ENCODE results near the gene SLC17A7. TPM values are rescaled to one million over a fixed set of nuclear protein-coding genes. Genes with fewer than 3 reads are reported as not detected.

The SLC17A7 gene
- total and polyA plus RNA-seq, 9 of the 15 experiments (the other 6 are each of a cell fraction or from before 2014, with no cell fraction given) = 1.1 to 15.7 (median 2.4) TPM

DNA sequence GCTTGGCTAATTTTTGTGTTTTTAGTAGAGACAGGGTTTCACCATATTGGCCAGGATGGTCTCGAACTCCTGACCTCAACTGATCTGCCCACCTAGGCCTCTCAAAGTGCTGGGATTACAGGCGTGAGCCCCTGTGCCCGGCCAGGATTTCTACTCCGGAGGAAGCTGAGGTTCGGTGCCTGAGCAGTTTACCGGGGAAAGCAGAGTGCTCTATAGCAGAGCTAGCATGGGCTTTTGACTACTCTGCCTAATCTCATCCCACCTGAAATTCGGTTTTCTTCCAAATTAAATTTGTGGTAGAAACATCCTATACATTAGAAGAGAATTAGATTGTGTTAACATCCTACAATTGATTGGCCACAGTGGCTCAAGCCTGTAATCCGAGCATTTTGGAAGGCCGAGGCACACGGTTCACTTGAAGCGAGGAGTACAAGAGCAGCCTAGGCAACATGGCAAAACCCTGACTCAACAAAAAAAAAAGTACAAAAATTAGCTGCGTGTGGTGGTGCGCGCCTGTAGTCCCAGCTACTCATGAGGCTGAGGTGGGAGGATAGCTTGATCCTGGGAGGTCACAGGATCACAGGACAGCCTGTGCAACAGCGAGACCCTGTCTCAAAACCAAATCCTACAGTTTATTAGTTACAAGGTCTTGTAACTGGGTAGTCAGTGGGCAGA, 47.7 kb upstream of the SLC17A7 start (continued):
- TF ChIP-seq ZNF384 (IDR thresholded peaks at IDR 0.05; ENCODE audit: low read depth, low read length) (no peak), XRCC4 (IDR thresholded peaks at IDR 0.05; ENCODE audit: extremely low read depth, insufficient read depth, insufficient read length) (no peak), ZBTB17 (CRISPR knock-in tag; IDR thresholded peaks at IDR 0.05) (no peak), CHCHD3 (CRISPR knock-in tag; IDR thresholded peaks at IDR 0.05) (no peak), ZNF121 (CRISPR knock-in tag; conservative IDR thresholded peaks at IDR 0.05) (no peak), SRSF1 (IDR thresholded peaks at IDR 0.05; ENCODE audit: low read depth, low read length) (no peak), ZC3H8 (IDR thresholded peaks at IDR 0.05) (no peak), FOXA1 (IDR thresholded peaks at IDR 0.05; ENCODE audit: borderline replicate concordance) (no peak), HNRNPL (IDR thresholded peaks at IDR 0.05; ENCODE audit: low read depth, low read length) (peak; percentile 14; the same call in 1 of the 2 replicates), CREB3L1 (IDR thresholded peaks at IDR 0.05; ENCODE audit: borderline replicate concordance, low read depth) (no peak), L3MBTL2 (IDR thresholded peaks at IDR 0.05) (no peak), HINFP (tag; conservative IDR thresholded peaks at IDR 0.05; ENCODE audit: low read depth) (no peak), RAD51 (IDR thresholded peaks at IDR 0.05; ENCODE audit: borderline replicate concordance, low read depth) (no peak), MAFF (IDR thresholded peaks at IDR 0.05; ENCODE audit: low read length) (peak; percentile 90), E4F1 (CRISPR knock-in tag; IDR thresholded peaks at IDR 0.05; ENCODE audit: borderline replicate concordance) (no peak), HSF4 (CRISPR knock-in tag; IDR thresholded peaks at IDR 0.05; ENCODE audit: borderline replicate concordance) (no peak), ILK (tag; IDR thresholded peaks at IDR 0.05; ENCODE audit: borderline replicate concordance, low read depth) (no peak)
- TF ChIP-seq, protein P1, sequence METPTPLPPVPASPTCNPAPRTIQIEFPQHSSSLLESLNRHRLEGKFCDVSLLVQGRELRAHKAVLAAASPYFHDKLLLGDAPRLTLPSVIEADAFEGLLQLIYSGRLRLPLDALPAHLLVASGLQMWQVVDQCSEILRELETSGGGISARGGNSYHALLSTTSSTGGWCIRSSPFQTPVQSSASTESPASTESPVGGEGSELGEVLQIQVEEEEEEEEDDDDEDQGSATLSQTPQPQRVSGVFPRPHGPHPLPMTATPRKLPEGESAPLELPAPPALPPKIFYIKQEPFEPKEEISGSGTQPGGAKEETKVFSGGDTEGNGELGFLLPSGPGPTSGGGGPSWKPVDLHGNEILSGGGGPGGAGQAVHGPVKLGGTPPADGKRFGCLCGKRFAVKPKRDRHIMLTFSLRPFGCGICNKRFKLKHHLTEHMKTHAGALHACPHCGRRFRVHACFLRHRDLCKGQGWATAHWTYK (CRISPR knock-in tag; IDR thresholded peaks at IDR 0.05) = no peak
- TF ChIP-seq, protein P2, sequence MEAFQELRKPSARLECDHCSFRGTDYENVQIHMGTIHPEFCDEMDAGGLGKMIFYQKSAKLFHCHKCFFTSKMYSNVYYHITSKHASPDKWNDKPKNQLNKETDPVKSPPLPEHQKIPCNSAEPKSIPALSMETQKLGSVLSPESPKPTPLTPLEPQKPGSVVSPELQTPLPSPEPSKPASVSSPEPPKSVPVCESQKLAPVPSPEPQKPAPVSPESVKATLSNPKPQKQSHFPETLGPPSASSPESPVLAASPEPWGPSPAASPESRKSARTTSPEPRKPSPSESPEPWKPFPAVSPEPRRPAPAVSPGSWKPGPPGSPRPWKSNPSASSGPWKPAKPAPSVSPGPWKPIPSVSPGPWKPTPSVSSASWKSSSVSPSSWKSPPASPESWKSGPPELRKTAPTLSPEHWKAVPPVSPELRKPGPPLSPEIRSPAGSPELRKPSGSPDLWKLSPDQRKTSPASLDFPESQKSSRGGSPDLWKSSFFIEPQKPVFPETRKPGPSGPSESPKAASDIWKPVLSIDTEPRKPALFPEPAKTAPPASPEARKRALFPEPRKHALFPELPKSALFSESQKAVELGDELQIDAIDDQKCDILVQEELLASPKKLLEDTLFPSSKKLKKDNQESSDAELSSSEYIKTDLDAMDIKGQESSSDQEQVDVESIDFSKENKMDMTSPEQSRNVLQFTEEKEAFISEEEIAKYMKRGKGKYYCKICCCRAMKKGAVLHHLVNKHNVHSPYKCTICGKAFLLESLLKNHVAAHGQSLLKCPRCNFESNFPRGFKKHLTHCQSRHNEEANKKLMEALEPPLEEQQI (IDR thresholded peaks at IDR 0.05) = no peak
